HepG2 (cell line): Measurements from ENCODE around the gene MFN2. TPM values are rescaled to one million over a fixed set of nuclear protein-coding genes. Genes with fewer than 3 reads are reported as not detected.

Experiments
- BORCS8-MEF2B ChIP-seq: sonication (generic); formaldehyde crosslinking; IDR thresholded peaks from 2 replicates; pipeline ENCODE4 v1.8.0; 2022; ENCODE audit warnings: mild to moderate bottlenecking, missing genetic modification reagents
- CREB1 ChIP-seq, 2 experiments: fragments of 450-650 bp in 1 of 2; IDR thresholded peaks; 2 replicates each; pipeline ENCODE4 v1.6.1; 2016 to 2017; ENCODE audit warnings: control low read depth in 1 of 2, mild to moderate bottlenecking in 1 of 2, missing compliant biosample characterization in 1 of 2, missing genetic modification characterization in 1 of 2
- EED ChIP-seq: sonication (generic); formaldehyde crosslinking; IDR thresholded peaks from 2 replicates; pipeline ENCODE4 v1.5.0; 2020; ENCODE audit warnings: mild to moderate bottlenecking, missing genetic modification reagents
- HOMEZ ChIP-seq: IDR thresholded peaks from 2 replicates; pipeline ENCODE4 v1.6.1; 2016; ENCODE audit warnings: low read depth
- HOXA3 ChIP-seq: sonication (generic); formaldehyde crosslinking; IDR thresholded peaks from 2 replicates; pipeline ENCODE4 v1.5.0; 2020; ENCODE audit warnings: missing genetic modification reagents
- ISX ChIP-seq: sonication (generic); formaldehyde crosslinking; conservative IDR thresholded peaks from 2 replicates; pipeline ENCODE4 v1.5.0; 2020; ENCODE audit warnings: missing genetic modification reagents
- MED1 ChIP-seq: sonication (generic); formaldehyde crosslinking; IDR thresholded peaks from 2 replicates; pipeline ENCODE4 v1.4.0; 2020; ENCODE audit warnings: missing genetic modification reagents
- PRMT3 ChIP-seq: sonication (generic); formaldehyde crosslinking; IDR thresholded peaks from 2 replicates; pipeline ENCODE4 v1.8.1; 2022; ENCODE audit warnings: low read depth, mild to moderate bottlenecking, moderate library complexity, missing genetic modification reagents, borderline replicate concordance
- RARA ChIP-seq: IDR thresholded peaks from 2 replicates; pipeline ENCODE4 v1.6.1; 2016; ENCODE audit warnings: missing genetic modification reagents, missing compliant biosample characterization
- RFX3 ChIP-seq: IDR thresholded peaks from 2 replicates; pipeline ENCODE4 v1.6.1; 2016; ENCODE audit warnings: missing biosample characterization, missing genetic modification reagents
- RORA ChIP-seq: sonication (generic); formaldehyde crosslinking; IDR thresholded peaks from 2 replicates; pipeline ENCODE4 v1.5.0; 2020; ENCODE audit warnings: mild to moderate bottlenecking, missing genetic modification reagents, moderate library complexity
- SNAI1 ChIP-seq: sonication (generic); formaldehyde crosslinking; IDR thresholded peaks from 2 replicates; pipeline ENCODE4 v1.5.0; 2020; ENCODE audit warnings: mild to moderate bottlenecking, missing genetic modification reagents, borderline replicate concordance
- TCF12 ChIP-seq, 2 experiments: fragments of 450-650 bp in 1 of 2; sonication (generic) in 1 of 2; formaldehyde crosslinking in 1 of 2; IDR thresholded peaks; 2 replicates each; pipeline versions ENCODE4 v1.6.1 to v1.8.0; 2017 to 2022; ENCODE audit warnings: antibody characterized with exemption in 1 of 2, mild to moderate bottlenecking in 1 of 2, missing genetic modification reagents in 1 of 2, moderate library complexity in 1 of 2
- ZNF282 ChIP-seq: fragments of 450-650 bp; IDR thresholded peaks from 2 replicates; pipeline ENCODE4 v1.6.1; 2018; ENCODE audit not compliant: partially characterized antibody
- ZNF326 ChIP-seq: sonication (generic); formaldehyde crosslinking; IDR thresholded peaks from 2 replicates; pipeline ENCODE4 v1.4.0; 2020; ENCODE audit warnings: missing genetic modification reagents, borderline replicate concordance
- ZNF354B ChIP-seq: sonication (generic); formaldehyde crosslinking; IDR thresholded peaks from 2 replicates; pipeline ENCODE4 v1.8.0; 2022; ENCODE audit warnings: mild to moderate bottlenecking, missing genetic modification reagents
- ZNF431 ChIP-seq: sonication (generic); formaldehyde crosslinking; IDR thresholded peaks from 2 replicates; pipeline ENCODE4 v1.9.0; 2022; ENCODE audit warnings: missing genetic modification reagents, low read depth, mild to moderate bottlenecking, borderline replicate concordance
- ZNF547 ChIP-seq: sonication (generic); formaldehyde crosslinking; IDR thresholded peaks from 2 replicates; pipeline ENCODE4 v1.5.1; 2020; ENCODE audit warnings: mild to moderate bottlenecking, missing genetic modification reagents
- ZNF576 ChIP-seq: sonication (generic); formaldehyde crosslinking; IDR thresholded peaks from 2 replicates; pipeline ENCODE4 v1.4.0; 2020; ENCODE audit warnings: mild to moderate bottlenecking, missing genetic modification reagents
- ZNF616 ChIP-seq: sonication (generic); formaldehyde crosslinking; IDR thresholded peaks from 2 replicates; pipeline ENCODE4 v1.5.0; 2020; ENCODE audit warnings: low read depth, mild to moderate bottlenecking, missing genetic modification reagents
- ZNF629 ChIP-seq: sonication (generic); formaldehyde crosslinking; conservative IDR thresholded peaks from 2 replicates; pipeline ENCODE4 v1.5.0; 2020; ENCODE audit warnings: missing genetic modification reagents
- ZNF678 ChIP-seq: sonication (generic); formaldehyde crosslinking; IDR thresholded peaks from 2 replicates; pipeline ENCODE4 v1.4.0; 2020; ENCODE audit warnings: mild to moderate bottlenecking, missing genetic modification reagents
- ZNF710 ChIP-seq: sonication (generic); formaldehyde crosslinking; IDR thresholded peaks from 2 replicates; pipeline ENCODE4 v1.5.0; 2020; ENCODE audit warnings: mild to moderate bottlenecking, missing genetic modification reagents, borderline replicate concordance
- ZNF781 ChIP-seq: sonication (generic); formaldehyde crosslinking; IDR thresholded peaks from 2 replicates; pipeline ENCODE4 v1.5.1; 2020; ENCODE audit warnings: borderline replicate concordance, mild to moderate bottlenecking, missing genetic modification reagents; ENCODE audit errors: not compliant biosample characterization
- ZSCAN12 ChIP-seq: sonication (generic); formaldehyde crosslinking; IDR thresholded peaks from 2 replicates; pipeline ENCODE4 v1.9.0; 2021; ENCODE audit warnings: mild to moderate bottlenecking, missing genetic modification reagents
- ZSCAN9 ChIP-seq: IDR thresholded peaks from 2 replicates; pipeline ENCODE4 v1.6.1; 2016; ENCODE audit warnings: borderline replicate concordance
- polyA plus RNA-seq, 8 experiments: library from polyadenylated mRNA; depleted of rRNA in 3 of 8; stranded (reverse) in 7 of 8; unstranded in 1 of 8; fragments of >200 nt; fragmentation: Illumina TruSeq in 4 of 8; extraction: Trizol in 4 of 8; gene quantifications; 2 replicates each; pipeline versions ENCODE4 v1.2.1 to v1.2.3, GENCODE V29; 2011 to 2016; ENCODE audit warnings: low read depth in 4 of 8, missing spikeins in 1 of 8, mixed read lengths in 1 of 8; ENCODE audit not compliant: insufficient read depth in 1 of 8
- total RNA-seq, 5 experiments: library from RNA; depleted of rRNA; stranded (reverse); fragments of >200 nt; fragmentation: Illumina TruSeq; extraction: Trizol; gene quantifications; 2 replicates each; pipeline ENCODE4 v1.2.3, GENCODE V29; 2016; ENCODE audit warnings: low read depth in 1 of 5

The MFN2 gene
- total and polyA plus RNA-seq, 2 of the 13 experiments (the other 11 are each of a cell fraction or from before 2014, with no cell fraction given), result 38.7 to 60.9 TPM

- TF ChIP-seq HOMEZ (CRISPR knock-in tag) (peak; percentile 34; the same call in 1 of the 2 replicates), RARA (CRISPR knock-in tag) (peak; percentile 76), ZNF282 (no peak), ZNF629 (CRISPR knock-in tag) (no peak; the same call in 1 of the 2 replicates), BORCS8-MEF2B (CRISPR knock-in tag) (peak; percentile 71; the same call in 1 of the 2 replicates), ZNF547 (peak; percentile 62; the same call in 1 of the 2 replicates), PRMT3 (CRISPR knock-in tag) (no peak), ZNF781 (CRISPR knock-in tag) (peak; percentile 5), ZSCAN12 (CRISPR knock-in tag) (no peak), RFX3 (CRISPR knock-in tag) (no peak), RORA (no peak), ZNF326 (CRISPR knock-in tag) (no peak), ZNF576 (CRISPR knock-in tag) (no peak), ZNF616 (CRISPR knock-in tag) (peak; percentile 25; the same call in 1 of the 2 replicates), ZNF431 (CRISPR knock-in tag) (no peak), CREB1 (IDR thresholded peaks at IDR 0.05) (peak; percentile 99), CREB1 (CRISPR knock-in tag; IDR thresholded peaks at IDR 0.05) (peak; percentile 98), TCF12 (IDR thresholded peaks at IDR 0.05) (no peak), TCF12 (CRISPR knock-in tag; IDR thresholded peaks at IDR 0.05) (peak; percentile 72; the same call in 1 of the 2 replicates), ISX (CRISPR knock-in tag) (peak; percentile 42; the same call in 1 of the 2 replicates), SNAI1 (CRISPR knock-in tag) (0 out of 2 replicates have a peak, but pooled peaks have one; percentile 60), ZNF354B (CRISPR knock-in tag) (no peak), ZNF678 (CRISPR knock-in tag) (0 out of 2 replicates have a peak, but pooled peaks have one; percentile 18), MED1 (CRISPR knock-in tag) (peak; percentile 83), HOXA3 (CRISPR knock-in tag) (peak; percentile 98), ZNF710 (peak; percentile 75; the same call in 1 of the 2 replicates), ZSCAN9 (CRISPR knock-in tag) (no peak), EED (peak; percentile 77; the same call in 1 of the 2 replicates)
Observed at GRCh38 chr1:11979851-11980675, at the start of gene MFN2 (continued).
